NCI-H446 treated with DMSO at 0.1 percent for 48 hours (cell line): Measurements from ENCODE around the gene DMD.

Experiments used
- DNase-seq: peaks from one replicate; lab custom pipeline; 2025; lab: John Stamatoyannopoulos, UW

DMD gene

GRCh38 chrX:31338991-31339350 lies 1872.4 kb downstream of the DMD start:
- no peak for DNase-seq

DNA sequence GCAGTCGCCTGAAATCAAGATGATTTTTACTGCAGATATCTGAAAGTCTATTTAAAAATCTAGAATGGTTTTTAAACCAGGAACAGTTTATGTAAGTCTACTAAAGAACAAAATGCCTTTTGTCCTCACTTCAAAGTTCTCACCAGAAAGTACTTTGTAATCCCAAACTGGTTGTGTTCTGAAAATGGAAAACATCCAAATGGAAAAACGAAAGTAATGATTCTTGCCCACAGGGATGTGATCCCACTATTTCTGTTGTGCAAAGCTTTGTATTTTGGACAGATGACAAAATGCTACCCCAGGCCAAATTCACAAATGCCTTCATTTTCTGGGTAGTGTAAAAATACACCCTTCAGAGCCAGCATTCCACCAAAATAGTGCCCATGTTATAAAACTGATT lies 1874.0 kb downstream of the DMD start:
- no peak for DNase-seq

DNA sequence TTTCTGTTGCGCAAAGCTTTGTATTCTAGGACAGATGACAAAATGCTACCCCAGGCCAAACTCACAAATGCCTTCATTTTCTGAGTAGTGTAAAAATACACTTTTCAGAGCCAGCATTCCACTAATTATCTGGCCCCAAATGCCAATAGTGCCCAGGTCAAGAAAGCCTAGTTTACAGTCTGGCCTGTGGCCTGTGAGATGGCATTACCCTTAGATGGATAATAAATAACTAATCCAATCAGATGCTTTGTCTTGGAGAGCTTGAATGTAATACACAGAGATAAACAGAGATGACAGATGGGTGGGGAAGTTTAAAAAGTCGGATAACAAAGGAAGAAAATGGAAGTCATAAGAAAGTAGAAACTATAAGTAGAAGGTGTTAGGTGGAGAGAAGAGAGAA lies 1874.9 kb downstream of the DMD start:
- no peak for DNase-seq

DNA sequence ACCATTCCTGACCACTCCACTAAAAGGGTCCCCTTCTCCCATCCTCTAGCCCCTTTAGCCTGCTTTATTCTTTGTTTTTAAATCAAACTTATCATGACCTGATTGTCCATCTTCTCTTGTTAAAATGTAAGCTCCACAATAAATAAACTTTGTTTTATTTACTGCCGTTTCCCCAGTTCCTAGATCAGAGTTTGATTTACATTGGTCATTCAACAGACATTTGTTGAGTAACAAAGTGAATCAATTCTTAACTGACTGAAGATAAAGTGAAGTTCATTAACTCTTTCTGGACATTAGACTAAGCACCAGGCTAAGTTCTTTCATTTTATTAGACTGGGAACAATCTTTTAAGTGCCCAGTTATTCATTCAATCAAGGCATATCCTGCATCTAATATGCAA lies 1876.4 kb downstream of the DMD start:
- no peak for DNase-seq

GRCh38 chrX:31333165-31333831 lies 1878.1 kb downstream of the DMD start:
- no peak for DNase-seq

DNA sequence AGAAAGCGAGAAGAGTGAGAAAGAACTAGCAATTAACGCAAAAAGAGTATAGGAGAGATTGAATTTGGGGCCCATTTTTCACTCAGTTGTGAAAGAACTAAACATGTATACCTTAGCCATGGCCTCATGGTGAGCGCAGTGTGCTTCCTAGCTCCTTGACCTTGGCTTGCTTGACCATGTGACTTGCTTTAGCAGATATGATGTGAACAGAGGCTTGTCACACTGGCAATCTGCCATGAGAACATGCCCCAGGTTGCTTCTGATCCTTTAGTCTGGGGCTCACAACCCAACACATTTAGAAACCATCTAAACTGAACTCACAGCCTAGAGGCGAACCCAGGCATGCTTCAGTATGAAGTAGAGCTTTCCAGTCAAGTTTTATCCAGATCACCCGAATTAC lies 1879.4 kb downstream of the DMD start:
- no peak for DNase-seq

DNA sequence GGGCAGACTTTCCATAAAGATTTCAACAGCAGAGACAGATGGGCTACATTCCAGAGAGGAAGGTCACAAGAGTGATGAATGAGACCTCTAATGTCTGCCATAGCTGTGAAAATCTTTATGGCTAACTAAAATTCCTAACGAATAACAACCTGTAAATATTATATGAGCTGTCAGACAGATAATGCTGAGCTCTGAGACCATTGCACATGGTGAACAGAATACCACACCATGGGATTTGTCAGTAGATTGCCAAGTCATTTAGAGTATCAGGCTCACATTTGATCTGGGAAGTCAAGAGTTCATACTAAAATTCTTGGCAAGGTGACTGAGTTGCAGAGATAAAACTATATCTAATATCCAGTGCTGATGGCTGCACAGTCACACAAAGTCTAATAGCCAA lies 1880.3 kb downstream of the DMD start:
- DNase-seq = no peak

DNA sequence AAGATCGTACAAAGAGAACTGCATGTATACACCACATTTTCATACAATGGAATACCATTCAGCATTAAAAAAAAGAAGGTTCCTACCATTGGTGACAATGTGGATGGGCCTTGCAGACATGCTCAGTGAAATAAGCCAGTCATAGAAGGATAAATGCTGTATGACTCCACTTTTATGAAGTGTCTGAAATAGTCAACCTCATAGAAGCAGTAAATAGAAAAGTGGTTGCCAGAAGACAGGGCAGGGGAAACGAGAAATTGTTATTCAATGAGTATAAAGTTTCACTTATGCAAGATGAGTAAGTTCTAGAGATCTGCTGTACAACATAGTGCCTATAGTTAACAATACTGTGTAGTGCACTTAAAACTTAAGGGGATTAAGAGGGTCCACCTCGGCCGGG lies 1882.1 kb downstream of the DMD start:
- DNase-seq = no peak

- DNase-seq = no peak
These were observed 1887.7 kb downstream of the DMD start for GRCh38 chrX:31323658-31324057.

DNA sequence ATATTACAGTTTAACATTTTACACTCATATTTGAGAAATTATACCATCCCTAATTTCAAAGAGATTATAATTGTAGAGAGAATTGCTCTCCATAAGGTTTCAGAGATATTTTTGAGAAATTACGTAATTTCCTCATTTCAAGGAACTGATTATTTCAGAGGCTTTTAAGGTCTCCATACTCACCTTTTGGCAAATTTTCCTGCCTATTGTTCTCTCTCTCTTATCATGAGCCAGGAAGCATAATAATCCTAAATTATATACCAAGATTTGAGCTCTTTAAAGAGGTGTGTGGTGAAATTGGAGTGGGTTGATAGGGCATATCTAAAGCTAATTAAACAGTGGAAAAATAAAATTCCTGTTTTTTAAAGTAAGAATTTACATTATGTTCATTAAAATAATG lies 1890.6 kb downstream of the DMD start:
- DNase-seq = no peak

DNA sequence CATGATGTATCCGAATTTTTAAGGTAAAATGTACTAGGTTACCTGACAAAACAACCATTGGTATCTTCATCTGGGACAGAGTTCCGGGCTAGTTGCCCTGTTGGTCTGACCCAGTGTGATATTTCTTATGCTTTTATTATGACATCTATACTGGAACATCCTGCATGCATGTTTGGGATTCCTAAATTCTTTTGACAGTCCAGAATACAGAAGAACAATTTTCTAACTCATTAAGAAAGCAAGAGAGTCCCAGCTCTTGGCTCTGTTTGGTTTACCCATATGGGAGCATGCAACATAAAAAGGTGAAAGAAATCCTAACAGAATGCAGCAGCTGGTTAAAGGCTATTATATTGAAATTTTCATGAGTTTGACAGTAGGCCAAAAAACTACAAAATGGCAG lies 1891.8 kb downstream of the DMD start:
- DNase-seq = no peak

DNA sequence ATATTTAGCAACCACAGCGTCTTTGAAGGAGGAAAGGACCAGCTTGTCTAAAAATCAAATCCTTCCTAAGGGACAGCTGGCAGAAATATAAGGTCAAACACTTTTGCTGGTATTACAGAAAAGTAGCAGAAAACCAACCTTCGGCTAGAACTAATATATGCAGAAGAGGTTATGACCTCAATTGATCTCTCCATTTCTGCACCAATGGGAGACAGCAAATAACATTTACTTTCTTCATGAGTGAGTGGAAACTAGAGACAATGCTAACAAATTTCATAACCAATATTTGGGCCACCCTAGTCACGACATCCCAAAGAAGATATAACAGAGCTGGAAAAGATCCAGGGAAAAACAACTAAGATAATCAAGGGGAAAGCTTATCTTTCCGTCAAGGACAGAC lies 1892.5 kb downstream of the DMD start:
- no peak for DNase-seq

DNA sequence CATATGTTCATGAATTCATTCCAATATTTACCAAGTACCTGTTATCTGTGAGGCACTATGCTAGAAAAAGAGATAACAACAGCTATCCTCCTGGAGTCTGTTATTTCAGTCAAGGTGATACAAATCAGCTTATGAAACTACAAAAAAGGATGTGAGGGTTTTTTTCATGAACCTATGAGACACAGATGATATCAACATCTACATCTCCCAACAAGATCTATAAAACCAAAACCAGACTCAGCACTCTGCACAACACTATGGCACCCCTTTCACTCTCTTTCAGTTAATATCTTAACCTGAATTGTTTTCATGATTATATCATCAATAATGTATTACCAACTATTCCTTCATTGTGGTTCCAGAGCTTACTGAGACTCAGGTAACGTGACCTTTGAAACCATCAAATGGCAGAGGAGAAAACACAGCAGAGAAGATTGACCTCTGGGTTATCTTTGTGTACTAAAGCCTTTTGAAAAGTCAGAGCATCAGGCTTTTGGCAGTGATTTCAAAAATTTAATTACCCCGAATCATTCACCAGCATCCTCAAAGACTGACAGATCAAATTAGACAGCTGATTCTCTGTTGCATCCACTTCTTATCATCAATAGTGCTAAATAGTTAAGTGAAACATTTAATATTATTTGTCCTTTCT lies 1894.9 kb downstream of the DMD start:
- DNase-seq = no peak

- DNase-seq = no peak
These were observed 1896.4 kb downstream of the DMD start for GRCh38 chrX:31314921-31315320.

- DNase-seq = no peak
These were observed 1903.4 kb downstream of the DMD start for GRCh38 chrX:31307952-31308351.

- no peak for DNase-seq
These were observed 1908.7 kb downstream of the DMD start for GRCh38 chrX:31302573-31303075.

DNA sequence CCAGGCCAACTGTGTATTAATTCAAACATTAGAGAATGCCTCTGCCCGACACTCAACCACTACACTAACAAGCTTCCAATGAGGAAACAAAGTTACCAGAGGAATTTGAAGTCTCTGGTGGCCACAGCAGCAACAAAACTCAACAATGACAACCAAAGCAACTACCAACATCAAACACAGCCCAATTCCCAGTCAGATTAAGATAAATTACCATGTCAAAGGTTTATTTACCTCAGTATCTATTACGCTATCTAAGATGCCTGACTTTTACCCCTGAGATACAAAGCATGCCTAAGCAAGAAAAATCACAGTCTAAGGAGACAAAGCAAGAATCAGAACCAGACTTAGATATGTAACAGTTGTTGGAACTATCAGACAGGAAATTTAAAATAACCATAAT lies 1909.4 kb downstream of the DMD start:
- DNase-seq = no peak

DNA sequence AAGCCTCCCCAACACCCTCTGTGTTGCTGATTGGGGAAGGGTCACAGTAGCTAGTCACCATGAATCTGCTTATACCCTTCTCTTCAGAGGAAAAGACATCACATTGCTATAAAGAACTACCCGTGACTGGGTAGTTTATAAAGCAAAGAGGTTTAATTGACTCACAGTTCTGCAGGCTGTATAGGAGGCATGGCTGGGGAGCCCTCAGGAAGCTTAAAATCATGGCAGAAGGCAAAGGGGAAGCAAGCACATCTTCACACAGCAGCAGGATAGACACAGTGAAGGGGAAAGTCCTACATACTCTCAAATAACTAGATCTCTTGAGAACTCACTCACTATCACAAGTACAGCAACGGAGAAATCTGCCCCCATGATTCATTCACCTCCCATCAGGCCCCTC lies 1910.1 kb downstream of the DMD start:
- DNase-seq = no peak

- DNase-seq = no peak
These were observed 1912.4 kb downstream of the DMD start for GRCh38 chrX:31298916-31299315.

DNA sequence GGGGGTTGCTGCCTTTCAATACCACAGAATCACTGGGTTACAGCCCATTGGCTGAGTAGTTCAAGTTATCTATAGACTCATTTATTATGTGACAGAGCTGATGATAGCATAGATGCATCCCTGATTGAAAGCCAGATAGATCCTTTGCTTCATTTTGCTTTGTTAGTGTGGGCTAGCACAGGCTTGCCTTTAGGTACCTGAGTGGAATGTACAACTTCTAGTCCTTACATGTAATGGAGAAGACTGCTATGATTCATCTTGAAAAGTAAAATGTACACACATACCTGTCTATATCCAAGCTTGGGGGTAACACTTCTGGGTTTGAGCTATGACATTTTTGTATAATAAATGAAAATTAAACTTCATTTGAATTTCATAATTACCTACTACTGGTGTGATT lies 1913.5 kb downstream of the DMD start:
- DNase-seq = no peak

DNA sequence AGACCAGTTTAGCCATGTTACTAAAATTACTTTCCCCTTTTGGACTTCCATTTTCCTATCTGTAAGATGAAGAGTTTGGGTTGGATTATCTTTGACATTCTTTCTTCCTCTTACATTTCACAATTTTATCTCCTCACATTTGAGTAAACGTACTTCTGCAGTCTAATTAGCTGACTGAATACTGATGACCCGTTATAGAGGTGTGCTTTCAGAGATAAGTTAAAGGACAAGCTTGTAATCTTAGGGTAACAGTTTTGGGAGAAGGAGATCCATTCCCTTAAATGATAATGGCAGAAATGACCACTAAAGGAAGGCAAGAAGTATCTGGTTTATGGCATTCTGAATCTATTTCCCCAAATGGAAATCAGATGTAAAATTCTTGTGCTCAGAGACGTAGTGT lies 1916.9 kb downstream of the DMD start:
- no peak for DNase-seq

GRCh38 chrX:31293409-31293808 lies 1917.9 kb downstream of the DMD start:
- DNase-seq = no peak

DNA sequence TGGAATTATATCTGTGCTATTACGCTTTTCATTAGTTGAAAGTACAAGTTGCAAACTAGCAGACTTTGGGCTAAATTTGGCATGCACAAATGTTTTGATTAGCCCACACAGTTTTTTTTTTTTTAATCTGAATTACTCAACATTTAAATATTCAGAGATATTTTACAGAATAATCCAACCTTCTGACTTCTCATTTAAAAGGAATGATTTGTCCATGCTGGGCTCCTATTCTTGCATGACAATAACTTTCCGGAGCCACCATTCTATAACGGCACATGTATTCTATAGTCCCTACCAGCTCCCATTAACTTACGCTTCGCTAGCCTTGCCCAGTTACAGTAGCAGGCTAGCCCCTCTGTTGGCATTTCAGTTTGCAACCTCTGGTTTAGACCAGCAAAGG lies 1920.2 kb downstream of the DMD start:
- no peak for DNase-seq

DNA sequence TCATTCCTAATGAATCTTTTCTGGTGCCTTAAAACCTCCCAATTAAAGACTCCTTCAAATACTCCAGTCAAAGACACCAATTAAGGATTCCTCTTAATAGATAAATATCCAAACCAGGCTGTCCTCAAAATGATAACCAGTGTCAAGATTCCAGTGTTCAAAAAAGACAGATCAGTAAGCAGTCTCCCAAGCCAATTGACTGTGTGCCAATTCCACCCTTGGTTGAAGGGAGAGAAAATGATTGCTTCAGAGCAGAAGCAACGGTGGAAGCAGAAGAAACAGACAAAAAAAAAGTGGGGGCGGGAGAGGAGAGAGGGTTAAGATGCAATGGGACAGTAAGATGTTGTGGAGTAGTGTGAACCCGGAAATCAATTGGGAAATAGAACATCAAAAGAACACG lies 1923.5 kb downstream of the DMD start:
- DNase-seq = no peak
